ENCODE measurements around the gene DACT1. TPM values are rescaled to one million over a fixed set of nuclear protein-coding genes. Genes with fewer than 3 reads are reported as not detected.

Gene DACT1
- total RNA-seq, 1 donor from 2014 or later, result 5.2 TPM

DNA sequence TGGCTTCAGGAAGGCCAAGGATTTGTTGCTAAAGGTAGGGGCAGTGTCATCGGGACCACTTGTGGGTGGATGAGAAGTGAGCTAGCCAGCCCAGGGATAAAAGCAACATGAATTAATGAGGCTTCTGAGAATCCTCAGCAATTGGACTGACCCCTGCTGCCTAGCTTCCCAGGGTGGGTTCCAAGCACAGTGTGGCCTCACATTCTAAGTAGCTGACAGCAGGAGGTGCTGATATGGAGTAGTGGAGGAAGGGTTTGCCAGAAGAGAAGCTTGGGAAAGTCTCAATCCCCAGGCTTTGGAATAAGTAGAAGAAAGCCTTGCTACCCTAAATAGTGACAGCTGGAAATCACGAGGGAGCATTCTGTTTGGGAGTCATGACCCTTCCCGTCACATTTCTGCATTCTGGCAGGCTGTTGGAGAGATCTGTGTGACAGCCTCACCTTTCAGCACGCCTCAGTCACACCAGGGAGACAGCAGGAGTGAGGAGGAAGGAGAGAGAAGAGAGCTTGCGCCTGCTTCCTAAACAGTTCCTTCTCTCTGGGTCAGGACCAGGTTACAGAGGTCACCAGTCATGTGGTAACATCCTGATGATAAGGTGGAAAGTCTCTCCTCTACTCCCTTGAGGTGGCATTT, 31.2 kb downstream of the DACT1 start:
- TF ChIP-seq, protein P1, sequence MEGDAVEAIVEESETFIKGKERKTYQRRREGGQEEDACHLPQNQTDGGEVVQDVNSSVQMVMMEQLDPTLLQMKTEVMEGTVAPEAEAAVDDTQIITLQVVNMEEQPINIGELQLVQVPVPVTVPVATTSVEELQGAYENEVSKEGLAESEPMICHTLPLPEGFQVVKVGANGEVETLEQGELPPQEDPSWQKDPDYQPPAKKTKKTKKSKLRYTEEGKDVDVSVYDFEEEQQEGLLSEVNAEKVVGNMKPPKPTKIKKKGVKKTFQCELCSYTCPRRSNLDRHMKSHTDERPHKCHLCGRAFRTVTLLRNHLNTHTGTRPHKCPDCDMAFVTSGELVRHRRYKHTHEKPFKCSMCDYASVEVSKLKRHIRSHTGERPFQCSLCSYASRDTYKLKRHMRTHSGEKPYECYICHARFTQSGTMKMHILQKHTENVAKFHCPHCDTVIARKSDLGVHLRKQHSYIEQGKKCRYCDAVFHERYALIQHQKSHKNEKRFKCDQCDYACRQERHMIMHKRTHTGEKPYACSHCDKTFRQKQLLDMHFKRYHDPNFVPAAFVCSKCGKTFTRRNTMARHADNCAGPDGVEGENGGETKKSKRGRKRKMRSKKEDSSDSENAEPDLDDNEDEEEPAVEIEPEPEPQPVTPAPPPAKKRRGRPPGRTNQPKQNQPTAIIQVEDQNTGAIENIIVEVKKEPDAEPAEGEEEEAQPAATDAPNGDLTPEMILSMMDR (IDR thresholded peaks at IDR 0.05), result no peak
- no peak overlapping the region for H3K4me3 ChIP-seq
- no peak for ATAC-seq
- intact Hi-C loops (cut with DNase I), result no loop called here
- no peak for DNase-seq
- H3K4me1 ChIP-seq, result no peaks in the 10 kb centered on the region
- no peaks in the 10 kb centered on the region for H3K9me3 ChIP-seq
- H3K27me3 ChIP-seq, result no peaks in the 10 kb centered on the region
- no peak overlapping the region for H3K27ac ChIP-seq
- no peaks in the 10 kb centered on the region for H3K36me3 ChIP-seq

DNA sequence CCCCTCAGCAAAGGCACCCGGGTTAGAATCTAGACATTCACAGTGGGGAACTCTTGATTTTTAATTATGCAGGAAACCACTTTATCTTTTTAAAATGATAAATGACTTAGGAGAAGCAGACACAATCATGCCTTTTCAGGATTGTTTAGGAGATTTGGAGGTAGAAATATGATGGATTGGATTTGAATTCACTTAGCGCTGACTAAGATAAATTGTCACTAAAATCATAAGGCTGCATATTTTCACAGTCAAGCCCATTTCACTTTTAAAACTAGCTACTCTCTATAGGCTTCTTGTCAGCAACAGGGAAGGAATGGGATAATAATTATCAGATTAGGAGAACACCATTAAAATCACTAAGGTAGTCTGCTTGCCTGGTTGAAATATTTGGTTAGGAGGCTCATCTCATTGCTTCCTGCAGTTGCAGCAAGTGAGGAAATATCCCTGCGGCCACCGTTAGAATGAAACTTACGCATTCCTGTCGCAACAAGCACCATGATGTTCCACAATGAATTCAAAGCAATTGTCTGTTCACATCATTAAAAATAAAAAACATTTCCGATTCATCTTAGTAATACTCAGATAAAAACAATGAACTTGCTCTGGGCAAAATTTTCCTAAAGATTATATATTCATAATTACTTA, 31.9 kb downstream of the DACT1 start:
- no peaks in the 10 kb centered on the region for H3K27me3 ChIP-seq
- TF ChIP-seq, protein P1 (IDR thresholded peaks at IDR 0.05), result no peak

DNA sequence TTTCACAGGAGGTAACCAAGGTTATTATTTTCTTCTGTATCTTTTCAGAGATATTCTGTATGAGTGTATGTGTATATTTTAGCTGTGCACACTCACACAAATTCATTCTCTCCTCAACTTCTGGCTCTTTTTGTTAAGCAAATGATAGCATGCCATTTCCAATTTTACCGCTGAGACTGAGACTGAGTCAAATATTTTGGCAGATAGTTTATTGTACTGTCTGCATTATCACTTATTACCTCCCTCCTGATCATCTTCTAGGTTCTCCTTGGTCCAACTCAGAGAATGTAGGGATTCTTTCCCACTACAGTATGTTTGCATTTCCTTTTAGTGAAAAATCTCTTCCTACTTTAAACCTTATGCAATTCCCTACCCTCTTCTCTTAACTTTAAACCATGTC, 33.3 kb downstream of the DACT1 start:
- DNase-seq, result no peak

More for the DNA sequence above, 31.9 kb downstream of the DACT1 start:
- Histone ChIP-seq H3K4me1 (no peaks in the 10 kb centered on the region), H3K36me3 (no peaks in the 10 kb centered on the region), H3K27ac (no peak overlapping the region), H3K4me3 (no peak overlapping the region), H3K9me3 (no peaks in the 10 kb centered on the region)
- ATAC-seq (no peak), DNase-seq (no peak)
- intact Hi-C loops (cut with DNase I), result no loop called here

DNA sequence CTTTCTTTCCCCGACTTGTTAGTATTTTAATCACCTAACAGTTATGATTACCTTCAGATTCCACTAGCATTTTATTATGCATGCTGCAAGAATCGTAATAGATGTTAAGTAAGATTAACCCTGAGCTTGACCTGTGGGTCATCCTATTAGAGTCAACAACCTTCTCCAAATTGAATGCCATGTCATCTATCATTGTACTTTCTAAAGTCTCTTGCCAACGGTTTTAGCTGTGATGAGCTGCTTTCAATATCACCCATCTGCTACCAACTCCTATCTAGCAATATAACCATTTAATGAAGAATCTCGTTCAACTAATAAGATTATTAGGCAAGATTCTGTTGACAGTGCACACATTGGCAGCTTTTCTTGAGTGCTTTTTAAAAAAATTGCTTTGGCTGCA, 33.7 kb downstream of the DACT1 start:
- intact Hi-C loops (cut with DNase I), result no loop called here
- TF ChIP-seq, protein P1 (IDR thresholded peaks at IDR 0.05), result no peak
- no peak for ATAC-seq
- DNase-seq, result no peak
- Histone ChIP-seq H3K4me3 (no peak overlapping the region), H3K36me3 (no peaks in the 10 kb centered on the region), H3K9me3 (no peaks in the 10 kb centered on the region), H3K4me1 (no peaks in the 10 kb centered on the region), H3K27me3 (no peaks in the 10 kb centered on the region), H3K27ac (no peak overlapping the region)

More for the DNA sequence above, 33.3 kb downstream of the DACT1 start:
- no peaks in the 10 kb centered on the region for H3K36me3 ChIP-seq
- no peak for ATAC-seq
- H3K9me3 ChIP-seq, result no peaks in the 10 kb centered on the region
- H3K27ac ChIP-seq, result no peak overlapping the region
- no peak overlapping the region for H3K4me3 ChIP-seq
- TF ChIP-seq, protein P1 (IDR thresholded peaks at IDR 0.05), result no peak
- intact Hi-C loops (cut with DNase I), result no loop called here
- no peaks in the 10 kb centered on the region for H3K4me1 ChIP-seq
- H3K27me3 ChIP-seq, result no peaks in the 10 kb centered on the region

DNA sequence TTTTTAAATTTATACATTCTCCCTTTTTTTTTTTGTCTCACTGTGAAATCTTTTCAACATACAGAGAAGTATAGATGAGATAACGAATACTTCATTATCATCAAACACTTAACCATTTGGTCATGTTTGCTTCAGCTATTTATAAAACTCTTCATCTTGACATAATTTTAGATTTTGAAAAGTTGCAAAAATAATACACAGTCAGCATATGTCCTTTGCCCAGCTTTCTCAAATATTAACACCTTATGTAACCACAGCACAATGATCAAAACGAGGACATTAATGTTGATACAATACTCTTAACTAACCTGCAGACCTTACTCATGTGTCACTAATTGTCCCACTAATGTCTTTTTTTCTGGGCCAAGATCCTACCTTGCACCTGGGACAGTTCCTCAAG, 36.0 kb downstream of the DACT1 start:
- Histone ChIP-seq H3K27ac (no peak overlapping the region), H3K36me3 (no peaks in the 10 kb centered on the region), H3K4me3 (no peak overlapping the region), H3K27me3 (no peaks in the 10 kb centered on the region), H3K4me1 (no peaks in the 10 kb centered on the region), H3K9me3 (no peaks in the 10 kb centered on the region)
- intact Hi-C loops (cut with DNase I), result no loop called here
- ATAC-seq (no peak), DNase-seq (no peak)
- TF ChIP-seq, protein P1 (IDR thresholded peaks at IDR 0.05), result no peak
